HuH-7.5 (cell line): Measurements from ENCODE around the gene MCM8.

Source experiments
- DNase-seq: peaks from one replicate; pipeline ENCODE4 v3.0.0; 2011; ENCODE audit warnings: low spot score

Gene MCM8

GRCh38 chr20:5947276-5947675 is 3.2 kb upstream of the MCM8 start:
- DNase-seq: no peak

DNA sequence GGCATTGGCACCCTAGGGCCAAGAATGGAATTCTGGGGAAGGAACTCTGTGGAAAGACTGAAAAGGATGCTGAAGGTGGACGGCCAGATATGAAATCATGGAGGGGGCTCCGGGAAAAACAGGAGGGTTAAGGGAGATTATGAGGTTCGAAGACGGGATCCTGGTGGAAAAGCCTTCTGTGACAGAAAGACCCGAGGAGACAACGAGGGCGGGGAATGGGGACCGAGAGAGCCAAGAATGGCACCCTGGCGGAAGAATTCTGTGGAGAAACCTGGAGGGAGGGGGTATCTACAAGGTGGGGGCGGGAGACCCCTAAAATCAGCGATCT is 545 bp upstream of the MCM8 start:
- no peak for DNase-seq

GRCh38 chr20:5967469-5967868 is 17.0 kb downstream of the MCM8 start:
- no peak for DNase-seq

- DNase-seq: no peak
These were observed 18.0 kb downstream of the MCM8 start for GRCh38 chr20:5968462-5968861.

- no peak for DNase-seq
These were observed 19.0 kb downstream of the MCM8 start for GRCh38 chr20:5969348-5969935.

- DNase-seq: no peak
These were observed 19.5 kb downstream of the MCM8 start for GRCh38 chr20:5969940-5970339.

DNA sequence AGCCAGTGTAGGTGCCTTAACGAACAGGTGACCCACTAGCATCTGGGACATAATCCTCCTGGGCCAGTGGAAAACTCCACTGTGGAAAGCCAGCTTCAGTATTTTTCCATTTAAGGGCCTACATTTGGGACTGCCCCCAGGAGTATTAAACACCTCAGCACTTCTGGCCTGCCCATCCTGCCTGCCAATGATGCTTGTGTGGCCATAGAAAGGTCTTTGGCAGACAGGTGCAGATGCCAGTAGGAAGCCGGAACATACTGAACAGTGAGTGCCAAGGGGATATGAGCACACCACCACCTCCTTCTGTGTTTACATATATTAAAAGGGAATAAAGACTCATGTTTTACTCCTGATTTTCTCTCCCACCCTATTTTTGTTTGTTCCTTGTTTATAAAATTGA is 19.9 kb downstream of the MCM8 start:
- no peak for DNase-seq

GRCh38 chr20:5971203-5971602 is 20.8 kb downstream of the MCM8 start:
- no peak for DNase-seq

DNA sequence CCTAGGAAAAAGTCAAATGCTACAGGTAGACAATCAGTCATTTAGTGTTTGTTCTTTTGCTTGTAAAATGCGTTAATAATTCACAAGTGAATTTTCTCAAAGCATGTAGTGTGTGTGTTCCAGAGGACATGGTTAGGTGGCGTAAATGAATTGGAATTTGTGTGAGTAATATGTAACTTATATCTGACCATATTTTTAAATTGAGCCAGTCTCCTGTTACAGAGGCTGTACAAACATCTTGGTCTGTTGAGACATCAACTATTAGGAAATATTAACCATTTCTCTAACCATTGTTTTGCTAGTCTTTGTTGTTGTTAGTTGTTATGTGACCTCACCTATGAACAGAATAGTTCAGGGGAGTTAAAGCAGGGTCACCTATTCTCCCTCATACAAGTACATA is 22.7 kb downstream of the MCM8 start:
- DNase-seq: peak; percentile 28

DNA sequence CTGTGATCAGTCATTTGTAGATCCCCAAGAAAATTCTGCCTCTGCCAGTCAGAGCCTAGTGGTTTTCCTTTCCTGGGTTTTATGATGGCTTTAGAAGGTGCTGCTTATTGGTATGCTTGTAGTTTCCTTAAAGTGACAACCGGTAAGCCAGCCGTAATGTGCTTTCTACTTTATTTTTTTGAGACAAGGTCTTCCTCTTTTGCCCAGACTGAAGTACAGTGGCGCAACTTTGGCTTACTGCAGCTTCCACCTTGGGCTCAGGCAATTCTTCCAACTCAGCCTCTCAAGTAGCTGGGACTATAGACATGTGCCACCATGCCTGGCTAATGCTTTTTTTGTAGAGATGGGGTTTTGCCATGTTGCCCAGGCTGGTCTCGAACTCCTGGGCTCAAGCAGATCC is 23.5 kb downstream of the MCM8 start:
- DNase-seq: no peak

- DNase-seq: no peak
These were observed 24.1 kb downstream of the MCM8 start for GRCh38 chr20:5974531-5974930.

DNA sequence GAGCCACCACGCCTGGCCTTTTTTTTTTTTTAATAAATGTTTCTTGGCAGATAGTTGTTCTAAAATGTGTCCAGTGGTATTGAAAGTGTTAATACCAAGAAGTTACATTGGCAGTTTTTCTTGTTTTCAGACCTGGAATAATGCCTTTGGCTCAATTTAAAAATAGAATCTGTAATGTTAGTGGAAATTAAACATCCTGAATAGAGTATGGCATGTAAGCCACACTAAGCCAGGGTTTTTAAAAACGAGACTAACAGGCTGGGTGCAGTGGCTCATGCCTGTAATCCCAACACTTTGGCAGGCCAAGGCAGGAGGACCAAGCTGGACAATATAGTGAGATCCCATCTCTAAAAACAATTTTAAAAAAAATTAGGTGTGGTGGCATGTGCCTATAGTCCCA is 25.3 kb downstream of the MCM8 start:
- no peak for DNase-seq

- no peak for DNase-seq
These were observed 26.8 kb downstream of the MCM8 start for GRCh38 chr20:5977223-5977622.

DNA sequence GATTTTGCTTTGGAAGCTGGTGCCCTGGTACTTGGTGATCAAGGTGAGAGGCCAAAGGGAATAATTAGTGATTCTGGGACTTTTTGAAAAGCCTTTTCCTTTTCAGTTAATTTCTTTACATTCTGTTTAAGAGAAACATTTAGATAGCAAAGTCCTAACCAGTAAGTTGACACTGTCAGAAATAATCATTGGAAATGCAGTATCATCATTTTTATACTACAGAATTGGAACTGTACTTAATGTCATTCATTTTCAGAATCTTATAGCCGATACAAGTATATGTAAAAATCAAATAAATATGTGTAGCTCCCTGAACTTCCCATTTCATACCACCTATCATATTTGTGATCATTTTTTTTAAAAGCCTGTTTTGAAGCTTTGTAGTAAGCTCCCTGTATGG is 27.5 kb downstream of the MCM8 start:
- DNase-seq: no peak

DNA sequence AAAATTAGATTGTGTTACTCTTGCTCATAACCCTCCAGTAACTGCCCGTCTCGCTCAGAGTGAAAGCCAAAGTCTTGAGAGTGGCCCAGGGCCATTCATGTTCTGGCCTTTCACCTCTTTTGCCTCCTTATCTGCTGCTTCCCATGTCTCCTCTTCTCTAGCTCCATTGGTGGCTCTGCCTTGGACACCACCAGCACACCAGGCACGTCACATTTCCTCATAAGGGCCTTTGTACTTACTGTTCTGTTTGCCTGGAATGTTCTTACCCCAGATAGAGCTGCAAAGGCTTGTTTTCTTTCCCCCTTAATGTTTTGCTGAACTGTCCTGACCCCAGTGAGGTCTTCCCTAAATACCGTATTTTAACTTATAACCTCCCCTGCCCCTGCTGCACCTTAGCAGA is 29.3 kb downstream of the MCM8 start:
- no peak for DNase-seq

GRCh38 chr20:5980720-5981538 is 30.5 kb downstream of the MCM8 start:
- DNase-seq: no peak

- no peak for DNase-seq
These were observed 36.9 kb downstream of the MCM8 start for GRCh38 chr20:5987383-5987782.

DNA sequence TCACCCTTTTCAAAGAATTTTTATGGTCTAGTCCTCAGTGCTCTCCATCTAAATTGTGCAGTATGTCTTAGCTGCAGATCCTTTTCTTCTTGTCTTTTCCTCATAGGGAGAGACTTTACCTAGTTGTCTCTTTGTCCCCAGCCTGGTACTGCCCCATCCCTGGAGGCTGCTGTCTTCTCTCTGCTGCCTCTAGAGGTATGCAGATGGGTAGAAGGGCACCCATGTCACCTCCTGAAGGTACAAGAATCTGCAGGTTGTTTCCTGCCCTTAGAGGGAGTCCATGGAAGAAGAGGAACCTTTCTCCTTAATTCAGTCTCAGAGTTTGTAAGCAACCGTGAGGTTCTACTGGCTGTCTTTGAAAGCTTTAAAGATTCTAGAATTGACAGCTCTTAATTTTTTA is 39.1 kb downstream of the MCM8 start:
- no peak for DNase-seq

- DNase-seq: no peak
These were observed 40.5 kb downstream of the MCM8 start for GRCh38 chr20:5990946-5991345.

DNA sequence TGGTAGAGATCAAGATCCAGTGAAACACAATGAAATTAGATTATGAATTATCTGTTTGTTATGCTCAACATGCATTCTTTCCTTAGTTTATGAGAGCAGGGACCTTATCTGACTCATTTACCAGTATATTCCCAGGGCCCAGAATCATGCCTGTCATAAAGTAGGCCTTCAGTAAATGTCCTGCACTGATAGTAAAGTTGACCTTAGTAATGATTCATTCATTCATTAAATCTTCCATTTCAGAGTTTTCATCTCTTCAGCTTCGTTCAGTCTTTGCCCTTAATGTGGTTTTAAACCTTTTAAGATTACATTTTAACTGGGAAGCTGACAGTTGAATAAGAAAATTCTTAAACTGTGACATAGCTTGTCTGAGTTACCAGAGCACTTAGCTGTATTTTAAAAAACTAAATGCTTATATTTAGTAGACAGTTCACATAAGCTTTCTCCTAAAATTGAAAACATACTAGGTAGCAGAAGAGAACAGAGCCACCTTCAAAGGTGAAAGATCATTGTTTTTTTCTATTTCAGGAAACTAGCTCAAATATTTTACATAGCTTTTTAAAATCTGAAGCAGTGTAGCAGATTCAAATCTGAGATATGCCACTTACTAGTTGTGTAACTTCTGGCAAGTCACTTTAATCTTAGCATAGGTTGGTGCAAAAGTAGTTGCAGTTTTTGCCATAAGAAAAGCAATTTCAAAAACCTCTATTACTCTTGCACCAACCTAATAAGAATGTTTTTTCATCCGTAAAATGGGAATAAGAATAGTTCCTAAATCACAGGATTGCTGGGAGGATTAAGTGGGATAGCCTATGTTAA is 41.4 kb downstream of the MCM8 start:
- no peak for DNase-seq

DNA sequence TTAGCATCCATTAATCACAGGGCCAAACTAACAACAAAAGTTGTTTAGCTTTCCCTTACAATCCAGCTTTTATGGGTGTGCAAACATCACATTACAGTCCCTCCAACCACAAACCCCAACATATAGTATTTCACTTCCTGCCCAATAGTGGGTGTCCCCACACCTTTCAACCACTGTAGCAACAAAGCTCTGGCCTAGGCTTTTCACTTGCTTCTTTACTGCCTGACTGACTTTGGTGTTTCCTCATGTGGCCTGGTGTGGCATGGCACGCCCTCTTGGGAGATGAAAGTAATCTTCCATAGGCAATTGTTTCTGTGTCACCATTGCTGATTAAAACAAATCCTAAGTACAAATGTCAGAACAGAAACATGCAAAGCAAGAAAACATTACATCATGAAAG is 46.3 kb downstream of the MCM8 start:
- DNase-seq: no peak

GRCh38 chr20:5999783-6000182 is 49.3 kb downstream of the MCM8 start:
- DNase-seq: no peak

- no peak for DNase-seq
These were observed 50.4 kb downstream of the MCM8 start for GRCh38 chr20:6000871-6001270.
